NCI-H69 (cell line): ENCODE measurements around the gene RPL32.
"Not testable (repeated sequence)": the region's sequence is repeated elsewhere in the genome, so short reads cannot be mapped to it uniquely, and the experiment has no call there.

Experiments
- DNase-seq: peaks from one replicate; lab custom pipeline; 2025; lab: John Stamatoyannopoulos, UW

Gene RPL32

GRCh38 chr3:12841149-12841969, at the start of gene RPL32:
Gene RPL32, minus strand, starts transcription at chr3:12841565. Its CDS starts 1,328 bp downstream, at chr3:12840237.
- DNase-seq = peak; percentile 93

GRCh38 chr3:12890610-12891390, 49.4 kb upstream of the RPL32 start:
- DNase-seq = no peak

- no peak for DNase-seq
Observed at GRCh38 chr3:12886736-12887135, 45.4 kb upstream of the RPL32 start.

GRCh38 chr3:12886106-12886679, 44.8 kb upstream of the RPL32 start:
- DNase-seq = no peak

GRCh38 chr3:12885583-12885930, 44.2 kb upstream of the RPL32 start:
- peak; percentile 28 for DNase-seq

GRCh38 chr3:12884790-12885582, 43.6 kb upstream of the RPL32 start:
- no peak for DNase-seq

GRCh38 chr3:12884186-12884680, 42.9 kb upstream of the RPL32 start:
- peak; percentile 17 for DNase-seq

- DNase-seq = no peak
Observed at GRCh38 chr3:12882336-12883310, 41.3 kb upstream of the RPL32 start.

- not testable (repeated sequence) for DNase-seq
Observed at GRCh38 chr3:12881858-12882257, 40.5 kb upstream of the RPL32 start.

- no peak for DNase-seq
Observed at GRCh38 chr3:12879191-12879815, 37.9 kb upstream of the RPL32 start.

- not testable (repeated sequence) for DNase-seq
Observed at GRCh38 chr3:12878758-12879157, 37.4 kb upstream of the RPL32 start.

GRCh38 chr3:12878141-12878574, 36.8 kb upstream of the RPL32 start:
- no peak for DNase-seq

- no peak for DNase-seq
Observed at GRCh38 chr3:12877040-12877439, 35.7 kb upstream of the RPL32 start.

- peak; percentile 80 for DNase-seq
Observed at GRCh38 chr3:12875857-12876836, 34.8 kb upstream of the RPL32 start.

- peak; percentile 3 for DNase-seq
Observed at GRCh38 chr3:12871404-12871983, 30.1 kb upstream of the RPL32 start.

- DNase-seq = no peak
Observed at GRCh38 chr3:12870942-12871341, 29.6 kb upstream of the RPL32 start.

- DNase-seq = peak; percentile 74
Observed at GRCh38 chr3:12869035-12869621, 27.8 kb upstream of the RPL32 start.
